Measurements from ENCODE around the gene HAX1. TPM values are rescaled to one million over a fixed set of nuclear protein-coding genes. Genes with fewer than 3 reads are reported as not detected.
"Not testable (repeated sequence)": the region's sequence is repeated elsewhere in the genome, so short reads cannot be mapped to it uniquely, and the experiment has no call there.

The HAX1 gene
- total and polyA plus RNA-seq, 9 donors: 57.1 to 88.2 (median 68.0) TPM

DNA sequence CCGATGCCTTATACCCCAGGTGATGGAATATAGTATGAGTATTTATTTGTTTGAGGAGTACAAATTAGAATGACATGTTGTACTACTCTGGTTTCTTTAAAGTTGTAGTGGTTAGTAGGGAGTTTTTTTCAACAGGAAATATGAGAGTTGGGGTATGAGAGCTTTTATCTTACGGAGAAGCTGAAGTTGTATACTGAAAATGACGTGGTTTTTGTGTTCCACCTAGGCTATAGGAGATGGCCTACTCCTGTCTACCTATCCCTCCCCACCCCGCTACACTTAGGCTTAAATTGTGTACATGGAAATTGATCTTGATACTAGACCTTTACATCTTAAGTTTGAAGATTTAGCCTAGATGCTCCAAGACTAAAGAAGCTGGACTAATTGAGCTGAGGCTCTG, 6.8 kb upstream of the HAX1 start:
- peaks cover 83% of the 10 kb centered on the region for H3K36me3 ChIP-seq (ENCODE audit: control insufficient read depth, insufficient read depth, low read length)
- H3K9me3 ChIP-seq (replicated peaks; ENCODE audit: control insufficient read depth, low read depth, low read length): no peaks in the 10 kb centered on the region
- H3K4me3 ChIP-seq (ENCODE audit: low read length): no peak overlapping the region
- no peaks in the 10 kb centered on the region for H3K4me1 ChIP-seq (ENCODE audit: control insufficient read depth, insufficient read depth, low read length)
- no peak for DNase-seq
- H3K27ac ChIP-seq (ENCODE audit: low read length): no peak overlapping the region
- H3K27me3 ChIP-seq (ENCODE audit: control insufficient read depth, insufficient read depth, low read length): no peaks in the 10 kb centered on the region
- WGBS (ENCODE audit: insufficient coverage): no CpG with 5 or more reads among the region's 4 CpGs

DNA sequence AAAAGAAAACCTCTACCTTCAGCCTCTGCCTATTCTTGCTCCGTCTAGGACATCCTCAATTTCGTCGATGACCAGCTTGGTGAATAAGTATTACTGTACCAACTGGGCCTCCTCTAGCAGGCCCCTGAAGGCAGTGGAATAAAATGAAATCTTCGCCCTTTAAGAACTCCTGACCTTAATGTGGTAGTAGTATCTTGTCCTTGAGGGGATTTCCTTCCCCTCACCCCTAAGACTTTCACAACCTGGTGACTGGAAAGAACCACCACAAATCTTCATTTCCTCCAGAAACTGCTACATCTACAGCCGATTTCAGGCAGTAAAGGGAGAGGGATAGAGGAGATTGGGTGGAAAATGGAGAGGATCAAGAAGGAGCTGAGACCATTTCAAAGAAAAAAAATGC, 1.6 kb upstream of the HAX1 start:
- no peak for DNase-seq
- Histone ChIP-seq H3K4me3 (ENCODE audit: low read length) (no peak overlapping the region), H3K4me1 (ENCODE audit: control insufficient read depth, insufficient read depth, low read length) (peaks cover 14% of the 10 kb centered on the region), H3K27ac (ENCODE audit: low read length) (no peak overlapping the region), H3K9me3 (replicated peaks; ENCODE audit: control insufficient read depth, low read depth, low read length) (no peaks in the 10 kb centered on the region), H3K36me3 (ENCODE audit: control insufficient read depth, insufficient read depth, low read length) (peaks cover 53% of the 10 kb centered on the region), H3K27me3 (ENCODE audit: control insufficient read depth, insufficient read depth, low read length) (no peaks in the 10 kb centered on the region)
- WGBS (ENCODE audit: insufficient coverage): no CpG with 5 or more reads among the region's 5 CpGs

DNA sequence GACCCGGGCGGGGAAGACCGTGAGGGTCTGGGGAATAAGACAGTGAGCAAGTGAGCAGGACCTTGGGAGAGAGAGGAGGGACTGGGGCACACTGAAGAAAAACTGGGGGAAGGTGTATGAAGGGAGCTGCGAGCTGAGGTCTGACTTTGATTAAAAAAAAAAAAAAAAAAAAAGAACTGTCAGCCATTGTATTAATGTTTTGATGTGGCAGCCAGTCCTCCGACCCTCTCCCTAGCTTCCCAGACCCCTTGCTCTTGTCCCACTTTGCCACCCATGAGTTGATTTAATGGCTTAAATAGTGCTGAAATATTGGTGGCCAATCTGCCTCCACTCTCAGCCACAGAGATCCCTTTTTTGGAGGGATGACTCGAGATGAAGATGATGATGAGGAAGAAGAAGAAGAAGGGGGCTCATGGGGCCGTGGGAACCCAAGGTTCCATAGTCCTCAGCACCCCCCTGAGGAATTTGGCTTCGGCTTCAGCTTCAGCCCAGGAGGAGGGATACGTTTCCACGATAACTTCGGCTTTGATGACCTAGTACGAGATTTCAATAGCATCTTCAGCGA, 652 bp downstream of the HAX1 start:
- 61% methylated on average over 9 of the region's 13 CpGs for WGBS (ENCODE audit: insufficient coverage)
- Histone ChIP-seq H3K4me3 (ENCODE audit: low read length) (peak overlapping the region; percentile 83), H3K36me3 (ENCODE audit: control insufficient read depth, insufficient read depth, low read length) (peaks cover 38% of the 10 kb centered on the region), H3K9me3 (replicated peaks; ENCODE audit: control insufficient read depth, low read depth, low read length) (no peaks in the 10 kb centered on the region), H3K27me3 (ENCODE audit: control insufficient read depth, insufficient read depth, low read length) (no peaks in the 10 kb centered on the region), H3K27ac (ENCODE audit: low read length) (peak overlapping the region; percentile 92), H3K4me1 (ENCODE audit: control insufficient read depth, insufficient read depth, low read length) (peaks cover 14% of the 10 kb centered on the region)
- peak; percentile 9 for DNase-seq

DNA sequence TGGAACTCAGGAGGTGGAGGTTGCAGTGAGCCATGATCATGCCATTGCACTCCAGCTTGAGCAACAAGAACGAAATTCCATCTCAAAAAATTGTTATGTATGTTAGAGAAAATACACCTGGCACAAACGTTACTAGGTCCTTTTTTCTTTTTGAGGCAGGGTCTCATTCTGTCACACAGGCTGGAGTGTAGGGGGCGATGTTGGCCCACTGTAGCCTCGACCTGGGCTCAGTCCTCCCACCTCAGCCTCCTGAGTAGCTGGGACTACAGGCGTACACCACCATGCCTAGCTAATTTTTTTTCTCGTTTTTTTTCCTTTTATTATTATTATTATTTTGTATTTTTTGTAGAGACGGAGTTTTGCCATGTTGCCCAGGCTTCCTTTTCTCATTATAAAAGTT, 4.4 kb downstream of the HAX1 start:
- Histone ChIP-seq H3K4me3 (ENCODE audit: low read length) (no peak overlapping the region), H3K9me3 (replicated peaks; ENCODE audit: control insufficient read depth, low read depth, low read length) (no peaks in the 10 kb centered on the region), H3K27ac (ENCODE audit: low read length) (no peak overlapping the region), H3K36me3 (ENCODE audit: control insufficient read depth, insufficient read depth, low read length) (peaks cover 14% of the 10 kb centered on the region), H3K27me3 (ENCODE audit: control insufficient read depth, insufficient read depth, low read length) (no peaks in the 10 kb centered on the region), H3K4me1 (ENCODE audit: control insufficient read depth, insufficient read depth, low read length) (peaks cover 11% of the 10 kb centered on the region)
- WGBS (ENCODE audit: insufficient coverage): 50% methylated on average over 1 of the region's 7 CpGs
- DNase-seq: no peak

DNA sequence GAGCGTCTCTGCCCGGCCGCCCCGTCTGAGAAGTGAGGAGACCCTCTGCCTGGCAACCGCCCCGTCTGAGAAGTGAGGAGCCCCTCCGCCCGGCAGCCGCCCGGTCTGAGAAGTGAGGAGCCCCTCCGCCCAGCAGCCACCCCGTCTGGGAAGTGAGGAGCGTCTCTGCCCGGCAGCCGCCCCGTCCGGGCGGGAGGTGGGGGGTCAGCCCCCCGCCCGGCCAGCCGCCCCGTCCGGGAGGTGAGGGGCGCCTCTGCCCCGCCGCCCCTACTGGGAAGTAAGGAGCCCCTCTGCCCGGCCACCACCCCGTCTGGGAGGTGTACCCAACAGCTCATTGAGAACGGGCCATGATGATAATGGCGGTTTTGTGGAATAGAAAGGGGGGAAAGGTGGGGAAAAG, 15.2 kb downstream of the HAX1 start:
- H3K27ac ChIP-seq (ENCODE audit: low read length); H3K4me1 ChIP-seq (ENCODE audit: control insufficient read depth, insufficient read depth, low read length); H3K36me3 ChIP-seq (ENCODE audit: control insufficient read depth, insufficient read depth, low read length); DNase-seq; H3K4me3 ChIP-seq (ENCODE audit: low read length); H3K9me3 ChIP-seq (replicated peaks; ENCODE audit: control insufficient read depth, low read depth, low read length); H3K27me3 ChIP-seq (ENCODE audit: control insufficient read depth, insufficient read depth, low read length): not testable (repeated sequence)
- WGBS (ENCODE audit: insufficient coverage): no CpG with 5 or more reads among the region's 30 CpGs

DNA sequence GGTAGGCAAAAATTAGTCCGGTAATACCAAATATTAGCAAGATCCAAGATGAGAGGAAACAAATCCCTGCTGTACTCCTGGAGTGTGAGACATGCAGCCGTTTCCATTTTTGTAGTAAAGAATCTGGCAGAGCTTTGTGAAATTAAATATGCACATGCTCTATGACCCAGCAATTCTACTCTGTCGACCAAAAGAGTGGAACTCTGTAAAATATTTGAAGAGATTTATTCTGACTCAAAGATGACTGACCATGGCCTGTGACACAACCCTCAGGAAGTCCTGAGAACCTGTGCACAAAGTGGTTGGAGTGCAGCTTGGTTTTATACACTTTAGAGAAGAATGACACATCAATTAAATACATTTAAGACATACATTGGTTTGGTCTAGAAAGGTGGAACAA, 16.2 kb downstream of the HAX1 start:
- no CpG with 5 or more reads among the region's 3 CpGs for WGBS (ENCODE audit: insufficient coverage)
- Histone ChIP-seq H3K4me1 (ENCODE audit: control insufficient read depth, insufficient read depth, low read length) (no peaks in the 10 kb centered on the region), H3K9me3 (replicated peaks; ENCODE audit: control insufficient read depth, low read depth, low read length) (no peaks in the 10 kb centered on the region), H3K36me3 (ENCODE audit: control insufficient read depth, insufficient read depth, low read length) (no peaks in the 10 kb centered on the region), H3K27me3 (ENCODE audit: control insufficient read depth, insufficient read depth, low read length) (no peaks in the 10 kb centered on the region), H3K4me3 (ENCODE audit: low read length) (no peak overlapping the region), H3K27ac (ENCODE audit: low read length) (no peak overlapping the region)
- no peak for DNase-seq

DNA sequence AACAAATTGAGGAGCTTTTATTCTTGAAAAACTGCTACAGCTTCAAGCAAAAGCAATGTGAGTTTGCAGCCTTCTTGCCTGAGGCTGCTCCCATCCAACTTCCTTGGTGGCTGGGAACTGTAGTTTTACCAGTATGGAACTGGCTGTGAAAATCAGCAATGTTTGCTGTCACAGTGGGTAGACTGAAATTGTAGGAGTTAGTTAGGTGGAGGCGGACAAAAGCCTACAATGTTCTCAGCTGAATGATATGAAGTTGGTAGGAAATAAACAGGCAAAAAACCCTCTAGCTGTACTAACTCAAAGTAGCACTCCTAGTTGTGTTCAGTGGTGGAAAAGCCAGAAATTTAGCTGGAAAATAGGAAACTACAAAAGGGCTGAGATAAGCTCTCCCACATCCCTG, 18.5 kb downstream of the HAX1 start:
- Histone ChIP-seq H3K4me3 (ENCODE audit: low read length) (no peak overlapping the region), H3K27ac (ENCODE audit: low read length) (no peak overlapping the region), H3K27me3 (ENCODE audit: control insufficient read depth, insufficient read depth, low read length) (no peaks in the 10 kb centered on the region), H3K4me1 (ENCODE audit: control insufficient read depth, insufficient read depth, low read length) (no peaks in the 10 kb centered on the region), H3K36me3 (ENCODE audit: control insufficient read depth, insufficient read depth, low read length) (no peaks in the 10 kb centered on the region), H3K9me3 (replicated peaks; ENCODE audit: control insufficient read depth, low read depth, low read length) (peaks cover 7% of the 10 kb centered on the region)
- no peak for DNase-seq
- no CpG with 5 or more reads among the region's 1 CpG for WGBS (ENCODE audit: insufficient coverage)

DNA sequence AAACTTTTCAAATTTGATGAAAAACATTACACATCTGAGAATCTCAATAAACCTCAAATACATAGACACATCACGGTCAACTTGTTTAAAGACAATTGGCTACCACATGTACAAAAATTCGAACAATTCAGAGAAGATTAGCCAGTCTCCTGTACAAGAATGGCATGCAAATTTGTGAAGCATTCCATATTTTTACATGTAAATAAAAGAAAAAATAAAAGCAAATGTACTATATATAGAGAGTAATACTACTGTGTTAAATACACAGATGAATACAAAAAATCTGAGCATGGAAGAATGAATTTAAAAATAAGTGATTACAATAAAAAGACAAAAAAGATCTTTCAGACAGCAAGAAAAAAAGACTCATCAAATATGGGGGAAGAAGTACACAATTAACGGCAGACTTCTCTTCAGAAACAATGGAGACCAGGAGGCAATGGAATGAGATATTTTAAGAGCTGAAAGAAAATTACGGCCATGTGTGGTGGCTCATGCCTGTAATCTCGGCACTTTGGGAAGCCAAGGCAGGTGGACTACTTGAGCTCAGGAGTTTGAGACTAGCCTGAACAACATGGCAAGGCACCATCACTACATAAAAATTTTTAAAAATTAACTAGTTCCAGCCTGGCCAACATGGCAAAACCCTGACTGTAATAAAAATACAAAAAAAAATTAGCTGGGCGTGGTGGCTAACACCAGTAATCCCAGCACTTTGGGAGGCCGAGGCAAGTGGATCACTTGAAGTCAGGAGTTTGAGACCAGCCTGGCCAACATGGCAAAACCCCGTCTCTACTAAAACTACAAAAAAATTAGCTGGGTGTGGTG, 23.2 kb downstream of the HAX1 start:
- no CpG with 5 or more reads among the region's 8 CpGs for WGBS (ENCODE audit: insufficient coverage)
- DNase-seq: no peak
- no peaks in the 10 kb centered on the region for H3K36me3 ChIP-seq (ENCODE audit: control insufficient read depth, insufficient read depth, low read length)
- H3K4me1 ChIP-seq (ENCODE audit: control insufficient read depth, insufficient read depth, low read length): no peaks in the 10 kb centered on the region
- peaks cover 7% of the 10 kb centered on the region for H3K9me3 ChIP-seq (replicated peaks; ENCODE audit: control insufficient read depth, low read depth, low read length)
- no peak overlapping the region for H3K27ac ChIP-seq (ENCODE audit: low read length)
- H3K4me3 ChIP-seq (ENCODE audit: low read length): no peak overlapping the region
- H3K27me3 ChIP-seq (ENCODE audit: control insufficient read depth, insufficient read depth, low read length): no peaks in the 10 kb centered on the region

DNA sequence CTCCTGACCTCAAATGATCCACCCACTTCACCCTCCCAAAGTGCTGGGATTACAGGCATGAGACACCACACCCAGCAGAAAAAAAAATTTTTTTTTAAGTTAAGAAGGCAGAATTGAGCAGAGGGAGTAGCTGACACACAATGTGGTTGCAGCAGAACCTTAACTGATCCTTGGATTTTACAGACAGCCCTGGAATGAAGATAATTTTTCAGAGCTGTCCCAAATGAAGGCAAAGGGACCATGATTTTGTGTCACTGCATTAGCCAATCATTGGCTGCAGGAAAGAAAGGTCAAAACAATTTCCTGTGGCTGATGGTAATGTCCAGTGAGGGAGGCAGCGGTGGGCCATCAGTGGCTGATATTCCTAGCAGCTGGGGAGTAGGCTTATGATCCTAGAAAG, 29.2 kb downstream of the HAX1 start:
- Histone ChIP-seq H3K27ac (ENCODE audit: low read length) (no peak overlapping the region), H3K4me1 (ENCODE audit: control insufficient read depth, insufficient read depth, low read length) (no peaks in the 10 kb centered on the region), H3K4me3 (ENCODE audit: low read length) (no peak overlapping the region), H3K27me3 (ENCODE audit: control insufficient read depth, insufficient read depth, low read length) (no peaks in the 10 kb centered on the region), H3K9me3 (replicated peaks; ENCODE audit: control insufficient read depth, low read depth, low read length) (no peaks in the 10 kb centered on the region), H3K36me3 (ENCODE audit: control insufficient read depth, insufficient read depth, low read length) (no peaks in the 10 kb centered on the region)
- WGBS (ENCODE audit: insufficient coverage): no CpG with 5 or more reads among the region's 1 CpG
- no peak for DNase-seq

DNA sequence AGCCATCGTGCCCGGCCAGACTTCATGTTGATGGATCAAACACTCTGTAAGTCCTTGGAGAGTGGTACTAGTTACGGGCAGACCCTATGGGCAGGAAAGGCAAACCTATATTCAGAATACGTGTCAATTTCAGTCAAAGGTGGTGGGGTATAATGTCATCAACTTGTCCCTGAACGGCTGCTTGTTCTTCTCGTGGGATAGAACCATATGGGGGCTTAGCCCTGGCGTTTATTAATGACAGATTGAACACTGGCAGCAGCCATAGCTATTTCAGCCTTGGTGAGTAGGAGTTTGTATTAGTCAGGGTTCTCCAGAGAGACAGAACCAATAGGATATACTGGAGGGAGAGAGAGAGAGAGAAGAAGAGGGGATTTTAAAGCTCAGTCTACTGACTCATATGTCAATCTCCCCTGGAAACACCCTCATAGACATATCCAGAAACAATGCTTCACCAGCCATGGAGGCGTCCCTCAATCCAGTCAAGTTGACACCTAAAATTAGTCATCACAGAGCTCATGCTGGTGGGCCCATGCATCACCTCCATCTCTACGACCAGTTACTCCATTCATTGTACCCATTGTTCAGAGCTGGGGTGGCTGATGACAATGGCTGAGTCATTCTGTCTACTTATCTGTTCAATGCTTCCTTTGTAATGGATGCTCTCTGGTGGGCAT, 32.4 kb downstream of the HAX1 start:
- Histone ChIP-seq H3K27me3 (ENCODE audit: control insufficient read depth, insufficient read depth, low read length) (no peaks in the 10 kb centered on the region), H3K36me3 (ENCODE audit: control insufficient read depth, insufficient read depth, low read length) (no peaks in the 10 kb centered on the region), H3K27ac (ENCODE audit: low read length) (no peak overlapping the region), H3K4me3 (ENCODE audit: low read length) (no peak overlapping the region), H3K9me3 (replicated peaks; ENCODE audit: control insufficient read depth, low read depth, low read length) (no peaks in the 10 kb centered on the region), H3K4me1 (ENCODE audit: control insufficient read depth, insufficient read depth, low read length) (no peaks in the 10 kb centered on the region)
- WGBS (ENCODE audit: insufficient coverage): 77% methylated on average over 6 of the region's 9 CpGs
- DNase-seq: no peak

Measured in muscle of leg (tissue), 11 donors.